ENCODE results near the gene CFAP107. TPM values are rescaled to one million over a fixed set of nuclear protein-coding genes. Genes with fewer than 3 reads are reported as not detected.

Gene CFAP107
- polyA plus RNA-seq, 1 donor from 2014 or later: not detected

DNA sequence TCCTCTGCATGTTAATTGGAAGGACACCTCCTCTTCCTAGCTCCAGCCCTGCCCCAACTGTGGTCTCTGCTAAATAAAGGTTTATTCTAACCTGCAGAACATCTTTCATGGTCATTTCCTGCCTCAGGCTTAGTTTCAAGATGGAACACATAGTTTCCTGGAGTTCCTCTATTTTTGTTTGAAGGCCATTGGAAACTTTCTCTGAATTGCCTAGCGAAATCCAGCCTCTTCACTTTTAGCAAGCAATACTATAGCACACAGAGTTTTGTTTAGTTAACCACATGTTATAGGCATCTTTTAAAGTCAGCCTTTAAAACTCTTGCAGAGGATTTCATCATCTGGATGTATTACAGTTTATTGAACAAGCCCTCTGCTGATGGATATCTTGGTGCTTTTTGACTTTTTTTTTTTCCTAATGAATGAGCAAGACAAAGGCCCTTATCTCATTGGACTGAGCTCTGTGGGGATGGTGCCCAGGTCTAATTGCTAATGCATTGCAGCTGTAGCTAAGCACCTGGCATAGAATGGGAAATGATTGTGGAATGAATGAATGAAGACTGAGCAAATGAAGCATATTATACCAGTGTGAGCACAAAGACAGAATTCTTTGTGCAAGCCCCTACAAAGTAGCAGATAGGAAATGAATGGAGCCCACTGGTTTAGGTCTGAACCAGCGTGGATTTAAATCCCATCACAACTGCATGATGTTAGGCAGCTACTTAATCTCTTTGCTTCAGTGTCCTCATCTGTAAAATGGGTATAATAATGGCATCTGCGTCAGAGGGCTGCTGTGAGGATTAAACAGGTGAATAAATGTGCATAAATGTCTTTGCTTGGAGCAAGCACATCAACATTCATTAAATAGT is 641 bp upstream of the CFAP107 start:
- no peak overlapping the region for H2AFZ ChIP-seq (ENCODE audit: low read depth, low read length)
- no peak for TF ChIP-seq POLR2AphosphoS5 (IDR thresholded peaks at IDR 0.05)
- TF ChIP-seq, protein P1, sequence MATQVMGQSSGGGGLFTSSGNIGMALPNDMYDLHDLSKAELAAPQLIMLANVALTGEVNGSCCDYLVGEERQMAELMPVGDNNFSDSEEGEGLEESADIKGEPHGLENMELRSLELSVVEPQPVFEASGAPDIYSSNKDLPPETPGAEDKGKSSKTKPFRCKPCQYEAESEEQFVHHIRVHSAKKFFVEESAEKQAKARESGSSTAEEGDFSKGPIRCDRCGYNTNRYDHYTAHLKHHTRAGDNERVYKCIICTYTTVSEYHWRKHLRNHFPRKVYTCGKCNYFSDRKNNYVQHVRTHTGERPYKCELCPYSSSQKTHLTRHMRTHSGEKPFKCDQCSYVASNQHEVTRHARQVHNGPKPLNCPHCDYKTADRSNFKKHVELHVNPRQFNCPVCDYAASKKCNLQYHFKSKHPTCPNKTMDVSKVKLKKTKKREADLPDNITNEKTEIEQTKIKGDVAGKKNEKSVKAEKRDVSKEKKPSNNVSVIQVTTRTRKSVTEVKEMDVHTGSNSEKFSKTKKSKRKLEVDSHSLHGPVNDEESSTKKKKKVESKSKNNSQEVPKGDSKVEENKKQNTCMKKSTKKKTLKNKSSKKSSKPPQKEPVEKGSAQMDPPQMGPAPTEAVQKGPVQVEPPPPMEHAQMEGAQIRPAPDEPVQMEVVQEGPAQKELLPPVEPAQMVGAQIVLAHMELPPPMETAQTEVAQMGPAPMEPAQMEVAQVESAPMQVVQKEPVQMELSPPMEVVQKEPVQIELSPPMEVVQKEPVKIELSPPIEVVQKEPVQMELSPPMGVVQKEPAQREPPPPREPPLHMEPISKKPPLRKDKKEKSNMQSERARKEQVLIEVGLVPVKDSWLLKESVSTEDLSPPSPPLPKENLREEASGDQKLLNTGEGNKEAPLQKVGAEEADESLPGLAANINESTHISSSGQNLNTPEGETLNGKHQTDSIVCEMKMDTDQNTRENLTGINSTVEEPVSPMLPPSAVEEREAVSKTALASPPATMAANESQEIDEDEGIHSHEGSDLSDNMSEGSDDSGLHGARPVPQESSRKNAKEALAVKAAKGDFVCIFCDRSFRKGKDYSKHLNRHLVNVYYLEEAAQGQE (IDR thresholded peaks at IDR 0.05; ENCODE audit: borderline replicate concordance): no peak
- no peak for TF ChIP-seq RAD21 (conservative IDR thresholded peaks at IDR 0.05)
- TF ChIP-seq SMC3 (conservative IDR thresholded peaks at IDR 0.05; ENCODE audit: poor library complexity): no peak
- TF ChIP-seq CTCF (IDR thresholded peaks at IDR 0.05; ENCODE audit: poor library complexity, severe bottlenecking): no peak
- no peaks in the 10 kb centered on the region for H3K79me2 ChIP-seq (replicated peaks; ENCODE audit: insufficient read depth, low read length)
- no peak overlapping the region for H3K4me3 ChIP-seq (ENCODE audit: low read length)
- no peaks in the 10 kb centered on the region for H3F3A ChIP-seq (ENCODE audit: insufficient read depth, low read length, poor library complexity, severe bottlenecking)
- H3K36me3 ChIP-seq (ENCODE audit: insufficient read depth, low read length): no peaks in the 10 kb centered on the region
- no peak overlapping the region for H3K9ac ChIP-seq (ENCODE audit: low read length)
- no peaks in the 10 kb centered on the region for H4K20me1 ChIP-seq (ENCODE audit: insufficient read depth)
- H3K9me2 ChIP-seq (ENCODE audit: insufficient read depth, low read length): no peaks in the 10 kb centered on the region
- H3K9me3 ChIP-seq (ENCODE audit: low read length): peaks cover 2% of the 10 kb centered on the region
- no peak overlapping the region for H3K4me2 ChIP-seq (ENCODE audit: low read length)
- H3K27me3 ChIP-seq (ENCODE audit: insufficient read depth, low read depth, low read length): no peaks in the 10 kb centered on the region
- H3K27ac ChIP-seq (ENCODE audit: low read length): no peak overlapping the region

GRCh38 chr1:12748778-12749355 is 2.9 kb downstream of the CFAP107 start:
- TF ChIP-seq POLR2AphosphoS5 (IDR thresholded peaks at IDR 0.05): no peak
- TF ChIP-seq TAF1 (IDR thresholded peaks at IDR 0.05; ENCODE audit: low read depth): no peak
- TF ChIP-seq RAD21 (conservative IDR thresholded peaks at IDR 0.05): no peak
- TF ChIP-seq, protein P1 (IDR thresholded peaks at IDR 0.05; ENCODE audit: borderline replicate concordance): no peak
- TF ChIP-seq EZH2 (IDR thresholded peaks at IDR 0.05; ENCODE audit: borderline replicate concordance, insufficient read depth, low read length, poor library complexity, severe bottlenecking): no peak
- TF ChIP-seq EP300 (conservative IDR thresholded peaks at IDR 0.05; ENCODE audit: poor library complexity, severe bottlenecking): no peak
- no peak for TF ChIP-seq SMC3 (conservative IDR thresholded peaks at IDR 0.05; ENCODE audit: poor library complexity)
- TF ChIP-seq MXI1 (conservative IDR thresholded peaks at IDR 0.05; ENCODE audit: poor library complexity, severe bottlenecking): no peak
- TF ChIP-seq CTCF (IDR thresholded peaks at IDR 0.05; ENCODE audit: poor library complexity, severe bottlenecking): no peak
- H3K27ac ChIP-seq (ENCODE audit: low read length): no peak overlapping the region
- H3F3A ChIP-seq (ENCODE audit: insufficient read depth, low read length, poor library complexity, severe bottlenecking): no peaks in the 10 kb centered on the region
- H3K9me3 ChIP-seq (ENCODE audit: low read length): peaks cover 5% of the 10 kb centered on the region
- no peaks in the 10 kb centered on the region for H3K27me3 ChIP-seq (ENCODE audit: insufficient read depth, low read depth, low read length)
- no peaks in the 10 kb centered on the region for H3K79me2 ChIP-seq (replicated peaks; ENCODE audit: insufficient read depth, low read length)
- no peaks in the 10 kb centered on the region for H3K9me2 ChIP-seq (ENCODE audit: insufficient read depth, low read length)
- H2AFZ ChIP-seq (ENCODE audit: low read depth, low read length): no peak overlapping the region
- H3K36me3 ChIP-seq (ENCODE audit: insufficient read depth, low read length): no peaks in the 10 kb centered on the region
- no peak overlapping the region for H3K4me3 ChIP-seq (ENCODE audit: low read length)
- no peaks in the 10 kb centered on the region for H4K20me1 ChIP-seq (ENCODE audit: insufficient read depth)
- H3K4me2 ChIP-seq (ENCODE audit: low read length): no peak overlapping the region
- H3K9ac ChIP-seq (ENCODE audit: low read length): no peak overlapping the region

Data from neural cell (in vitro differentiated cells).